ENCODE data around the gene IGFBP2.

DNA sequence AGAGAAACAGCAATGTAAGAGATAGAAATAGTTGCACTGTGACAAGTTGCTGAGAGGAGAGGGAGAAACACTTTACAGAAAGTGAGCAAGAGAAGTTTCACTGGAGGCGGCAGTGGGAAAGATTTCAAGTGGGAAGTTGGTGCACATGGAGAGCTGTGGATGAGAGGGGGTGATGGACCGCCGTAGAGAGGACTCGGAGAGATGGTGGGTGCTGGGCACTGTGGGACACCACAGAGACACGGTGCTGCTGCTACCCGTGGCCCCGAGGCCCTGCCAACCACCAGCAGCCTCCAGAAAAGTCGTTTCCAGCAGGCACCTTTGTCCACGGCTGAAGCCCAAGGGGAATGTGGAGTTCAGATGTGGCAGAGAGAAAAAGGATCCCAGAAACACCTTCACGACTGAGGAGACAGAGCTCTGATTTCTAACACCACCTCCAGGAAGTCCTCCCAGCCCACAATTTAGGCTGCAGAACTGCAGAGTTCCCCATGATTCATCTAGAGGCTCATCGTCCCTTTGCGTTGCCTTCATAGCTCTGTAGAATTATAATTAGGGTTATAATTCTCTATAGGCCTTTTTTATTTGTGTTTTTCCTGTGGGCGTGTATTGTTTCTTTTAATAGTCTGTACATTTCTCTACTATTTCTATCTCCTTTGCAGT lies 15.9 kb upstream of the IGFBP2 start:
- TF ChIP-seq CTCF (IDR thresholded peaks at IDR 0.05) (no peak), POLR2A (IDR thresholded peaks at IDR 0.05) (no peak)
